ENCODE data around the gene ZNF609.

DNA sequence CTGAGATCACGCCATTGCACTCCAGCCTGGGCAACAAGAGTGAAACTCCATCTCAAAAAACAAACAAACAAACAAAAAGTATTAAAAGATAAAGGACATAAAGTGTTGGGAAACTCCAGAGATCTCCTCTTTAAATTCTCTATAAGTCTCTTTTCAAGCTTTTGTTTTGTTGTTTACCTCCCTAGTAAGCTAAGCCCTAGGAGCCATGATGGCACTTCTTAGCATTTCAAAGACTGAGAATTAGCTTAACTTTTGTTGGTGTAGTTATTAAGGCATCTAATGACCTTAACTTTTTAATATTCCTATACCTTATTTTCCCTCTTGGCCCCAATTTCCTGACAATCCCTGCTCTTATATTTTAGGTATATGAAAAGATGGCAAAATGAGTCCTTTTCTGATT is 157.3 kb downstream of the ZNF609 start:
- TF ChIP-seq, protein P1, sequence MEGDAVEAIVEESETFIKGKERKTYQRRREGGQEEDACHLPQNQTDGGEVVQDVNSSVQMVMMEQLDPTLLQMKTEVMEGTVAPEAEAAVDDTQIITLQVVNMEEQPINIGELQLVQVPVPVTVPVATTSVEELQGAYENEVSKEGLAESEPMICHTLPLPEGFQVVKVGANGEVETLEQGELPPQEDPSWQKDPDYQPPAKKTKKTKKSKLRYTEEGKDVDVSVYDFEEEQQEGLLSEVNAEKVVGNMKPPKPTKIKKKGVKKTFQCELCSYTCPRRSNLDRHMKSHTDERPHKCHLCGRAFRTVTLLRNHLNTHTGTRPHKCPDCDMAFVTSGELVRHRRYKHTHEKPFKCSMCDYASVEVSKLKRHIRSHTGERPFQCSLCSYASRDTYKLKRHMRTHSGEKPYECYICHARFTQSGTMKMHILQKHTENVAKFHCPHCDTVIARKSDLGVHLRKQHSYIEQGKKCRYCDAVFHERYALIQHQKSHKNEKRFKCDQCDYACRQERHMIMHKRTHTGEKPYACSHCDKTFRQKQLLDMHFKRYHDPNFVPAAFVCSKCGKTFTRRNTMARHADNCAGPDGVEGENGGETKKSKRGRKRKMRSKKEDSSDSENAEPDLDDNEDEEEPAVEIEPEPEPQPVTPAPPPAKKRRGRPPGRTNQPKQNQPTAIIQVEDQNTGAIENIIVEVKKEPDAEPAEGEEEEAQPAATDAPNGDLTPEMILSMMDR (IDR thresholded peaks at IDR 0.05) = no peak
- no peak for TF ChIP-seq POLR2A (IDR thresholded peaks at IDR 0.05; ENCODE audit: low read depth)
